ENCODE data around the gene HSD17B4. TPM values are rescaled to one million over a fixed set of nuclear protein-coding genes. Genes with fewer than 3 reads are reported as not detected.
"Not testable (repeated sequence)": the region's sequence is repeated elsewhere in the genome, so short reads cannot be mapped to it uniquely, and the experiment has no call there.

HSD17B4 gene
- total RNA-seq, 1 donor from 2014 or later: 144 TPM

GRCh38 chr5:119476341-119476740 lies 24.0 kb downstream of the HSD17B4 start:
- DNase-seq (ENCODE audit: low read depth in 2 of 2): no peak

- no peak for DNase-seq (ENCODE audit: low read depth in 2 of 2)
Measured at GRCh38 chr5:119478781-119479180, 26.5 kb downstream of the HSD17B4 start.

- not testable (repeated sequence) for DNase-seq (ENCODE audit: low read depth in 2 of 2)
Measured at GRCh38 chr5:119480629-119481028, 28.3 kb downstream of the HSD17B4 start.

- DNase-seq (ENCODE audit: low read depth in 2 of 2): no peak
Measured at GRCh38 chr5:119483155-119483554, 30.9 kb downstream of the HSD17B4 start.

- DNase-seq (ENCODE audit: low read depth in 2 of 2): no peak
Measured at GRCh38 chr5:119484884-119485283, 32.6 kb downstream of the HSD17B4 start.

GRCh38 chr5:119501671-119502179 lies 49.4 kb downstream of the HSD17B4 start:
- no peak for DNase-seq (ENCODE audit: low read depth in 2 of 2)

GRCh38 chr5:119503939-119504338 lies 51.6 kb downstream of the HSD17B4 start:
- DNase-seq (ENCODE audit: low read depth in 2 of 2): not testable (repeated sequence)

- no peak for DNase-seq (ENCODE audit: low read depth in 2 of 2)
Measured at GRCh38 chr5:119512277-119512676, 60.0 kb downstream of the HSD17B4 start.

- peak in 1 of 2 donors; percentile 15 for DNase-seq (ENCODE audit: low read depth in 2 of 2)
Measured at GRCh38 chr5:119515192-119515591, 62.9 kb downstream of the HSD17B4 start.

GRCh38 chr5:119517115-119517514 lies 64.8 kb downstream of the HSD17B4 start:
- DNase-seq (ENCODE audit: low read depth in 2 of 2): not testable (repeated sequence)

GRCh38 chr5:119521232-119521631 lies 68.9 kb downstream of the HSD17B4 start:
- DNase-seq (ENCODE audit: low read depth in 2 of 2): no peak

GRCh38 chr5:119522841-119523240 lies 70.5 kb downstream of the HSD17B4 start:
- no peak for DNase-seq (ENCODE audit: low read depth in 2 of 2)

- no peak for DNase-seq (ENCODE audit: low read depth in 2 of 2)
Measured at GRCh38 chr5:119524485-119524884, 72.2 kb downstream of the HSD17B4 start.

GRCh38 chr5:119527351-119527750 lies 75.1 kb downstream of the HSD17B4 start:
- DNase-seq (ENCODE audit: low read depth in 2 of 2): no peak

GRCh38 chr5:119529811-119530210 lies 77.5 kb downstream of the HSD17B4 start:
- no peak for DNase-seq (ENCODE audit: low read depth in 2 of 2)

- DNase-seq (ENCODE audit: low read depth in 2 of 2): no peak
Measured at GRCh38 chr5:119532637-119533036, 80.3 kb downstream of the HSD17B4 start.

GRCh38 chr5:119537704-119538103 lies 85.4 kb downstream of the HSD17B4 start:
- peak; percentile 1 to 71 for DNase-seq (ENCODE audit: low read depth in 2 of 2)

GRCh38 chr5:119541716-119542115 lies 89.4 kb downstream of the HSD17B4 start:
- no peak for DNase-seq (ENCODE audit: low read depth in 2 of 2)

GRCh38 chr5:119551819-119552218 lies 99.5 kb downstream of the HSD17B4 start:
- DNase-seq (ENCODE audit: low read depth in 2 of 2): no peak

GRCh38 chr5:119554597-119554996 lies 102.3 kb downstream of the HSD17B4 start:
- no peak for DNase-seq (ENCODE audit: low read depth in 2 of 2)

- no peak for DNase-seq (ENCODE audit: low read depth in 2 of 2)
Measured at GRCh38 chr5:119570910-119571309, 118.6 kb downstream of the HSD17B4 start.

- peak; percentile 4 to 18 for DNase-seq (ENCODE audit: low read depth in 2 of 2)
Measured at GRCh38 chr5:119578937-119579336, 126.6 kb downstream of the HSD17B4 start.

GRCh38 chr5:119582987-119583386 lies 130.7 kb downstream of the HSD17B4 start:
- no peak for DNase-seq (ENCODE audit: low read depth in 2 of 2)

- no peak for DNase-seq (ENCODE audit: low read depth in 2 of 2)
Measured at GRCh38 chr5:119583684-119584083, 131.4 kb downstream of the HSD17B4 start.
